Stimulated activated CD4-positive, alpha-beta T cell treated with anti-CD3 and anti-CD28 coated beads, Interleukin-1b, Interleukin-23, amount 100 ng/mL, for 1 hour (primary cell): ENCODE measurements around the gene OTP.

ENCODE experiments used
- DNase-seq, 2 donors: peaks; one replicate each; pipeline ENCODE4 v3.0.0-alpha.2; 2020; ENCODE audit warnings: low read depth in 2 of 2

OTP gene

DNA sequence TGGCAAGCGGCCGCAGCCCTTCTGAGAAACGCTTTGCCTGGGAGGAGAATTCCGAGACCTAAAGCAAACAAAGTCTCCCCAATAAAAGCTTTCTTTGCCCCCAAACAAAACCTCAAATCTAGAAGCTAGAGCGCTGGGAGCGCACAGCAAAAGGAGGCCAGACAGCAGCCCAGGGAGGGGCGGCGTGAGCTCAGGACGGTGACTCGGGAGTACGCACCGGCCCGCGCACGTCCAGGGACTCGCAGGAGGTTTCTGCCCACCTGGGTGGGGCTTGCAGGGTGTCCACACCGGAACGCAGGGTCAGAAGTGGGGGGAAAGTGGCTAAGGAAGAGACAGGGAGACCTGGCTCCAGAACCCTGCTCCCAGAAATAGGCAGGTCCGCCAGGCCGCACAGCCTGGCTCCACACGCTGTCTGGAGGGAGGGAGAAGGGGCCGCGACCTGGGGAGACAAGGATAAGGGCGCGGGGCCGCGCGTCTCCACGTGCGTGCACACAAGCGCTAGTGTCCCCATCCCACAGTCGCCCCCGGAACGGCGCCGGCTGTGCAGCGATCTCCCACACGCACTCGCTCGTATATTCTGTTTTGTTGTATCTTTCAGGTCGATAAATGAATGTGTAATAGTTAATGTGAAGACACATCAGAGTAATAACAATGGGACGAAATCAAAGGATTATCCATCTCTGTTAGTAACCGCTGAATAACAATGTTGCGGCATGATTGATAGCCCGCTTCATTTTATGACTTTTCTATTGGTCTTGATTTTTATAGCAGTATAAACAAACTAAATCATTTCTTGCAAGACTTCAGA is 2.3 kb upstream of the OTP start:
- DNase-seq = no peak

DNA sequence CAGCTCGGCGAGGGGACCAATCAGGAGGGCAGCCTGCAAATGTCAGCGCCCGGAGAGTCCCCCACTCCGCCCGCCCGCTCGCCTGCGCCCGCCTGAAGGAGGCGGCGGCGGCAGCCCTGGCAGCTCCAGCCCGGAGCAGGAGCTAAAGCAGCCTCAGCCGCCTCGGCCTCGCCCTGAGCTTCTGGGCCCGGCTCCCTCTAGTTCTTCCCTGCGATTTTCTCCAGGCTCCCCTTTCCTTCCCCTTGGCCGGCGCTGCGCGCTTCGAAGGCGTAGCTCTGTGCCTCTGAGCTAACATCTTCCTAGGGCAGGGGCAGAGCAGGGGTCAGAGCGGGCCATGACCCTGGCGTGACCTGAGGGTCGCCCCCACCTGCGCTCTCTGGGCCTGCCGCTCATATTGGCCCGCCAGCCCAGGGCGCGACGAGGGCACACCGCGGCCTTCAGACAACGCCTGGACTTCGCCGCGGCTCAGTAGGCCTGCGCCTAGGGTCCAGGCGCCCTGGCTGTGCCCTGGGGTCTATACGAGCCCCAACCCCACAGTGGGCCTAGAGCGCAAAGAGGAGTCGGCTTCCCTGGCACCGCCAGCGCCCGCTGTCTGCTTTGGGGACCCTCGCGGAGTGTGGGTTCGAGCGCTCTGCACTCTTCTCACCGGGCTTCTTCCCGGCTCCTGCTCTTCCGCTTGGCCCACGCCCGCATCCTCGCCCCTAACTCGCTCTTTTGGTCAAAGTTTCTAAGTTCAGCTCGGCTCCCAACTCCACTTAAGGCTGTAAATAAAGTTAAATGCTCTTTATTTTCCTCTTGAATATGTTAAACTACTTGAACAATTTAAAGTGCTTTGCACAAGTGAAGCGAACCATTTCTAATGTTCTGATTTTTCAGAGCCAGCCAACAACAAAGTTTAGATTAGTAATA is 504 bp upstream of the OTP start:
- DNase-seq = no peak

DNA sequence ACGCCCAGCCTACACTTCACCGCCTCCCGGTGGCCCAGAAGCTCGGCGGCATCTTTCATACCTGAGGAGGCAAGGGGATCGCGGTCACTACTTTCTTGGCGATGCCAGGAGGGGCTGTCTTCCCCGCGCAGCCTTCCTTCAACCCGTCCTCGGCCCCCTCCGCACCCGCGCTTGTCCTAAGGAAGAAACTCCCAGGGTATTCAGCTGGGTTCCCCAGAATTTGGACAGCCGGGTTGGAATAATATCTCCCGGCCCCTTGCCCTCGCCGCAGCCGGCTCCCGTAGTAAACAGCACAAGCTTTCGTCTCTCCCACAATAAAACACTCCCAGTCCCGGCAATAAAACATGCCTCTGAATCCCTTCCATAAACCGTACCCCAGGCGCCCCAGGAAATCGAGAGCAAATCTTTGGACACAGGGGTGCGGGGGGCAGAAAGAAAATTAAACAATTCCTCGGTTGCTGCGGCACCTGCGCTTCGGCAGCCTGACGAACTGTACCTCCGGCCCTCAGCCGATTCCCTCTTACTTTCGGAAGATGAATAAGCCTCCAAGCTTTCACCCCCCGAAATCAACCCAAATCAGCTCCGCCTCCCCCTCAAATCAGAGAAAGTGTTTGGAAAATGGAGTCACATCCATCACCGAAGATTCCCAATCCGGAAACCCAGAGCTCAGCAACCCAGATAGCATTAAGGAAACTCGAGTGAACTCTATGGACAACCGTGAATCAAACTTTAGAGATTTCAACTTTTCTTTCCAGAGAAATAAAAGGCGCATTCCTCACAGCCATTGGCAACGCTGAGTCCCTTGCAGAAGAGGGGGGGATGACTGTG is 1.1 kb downstream of the OTP start:
- no peak for DNase-seq

DNA sequence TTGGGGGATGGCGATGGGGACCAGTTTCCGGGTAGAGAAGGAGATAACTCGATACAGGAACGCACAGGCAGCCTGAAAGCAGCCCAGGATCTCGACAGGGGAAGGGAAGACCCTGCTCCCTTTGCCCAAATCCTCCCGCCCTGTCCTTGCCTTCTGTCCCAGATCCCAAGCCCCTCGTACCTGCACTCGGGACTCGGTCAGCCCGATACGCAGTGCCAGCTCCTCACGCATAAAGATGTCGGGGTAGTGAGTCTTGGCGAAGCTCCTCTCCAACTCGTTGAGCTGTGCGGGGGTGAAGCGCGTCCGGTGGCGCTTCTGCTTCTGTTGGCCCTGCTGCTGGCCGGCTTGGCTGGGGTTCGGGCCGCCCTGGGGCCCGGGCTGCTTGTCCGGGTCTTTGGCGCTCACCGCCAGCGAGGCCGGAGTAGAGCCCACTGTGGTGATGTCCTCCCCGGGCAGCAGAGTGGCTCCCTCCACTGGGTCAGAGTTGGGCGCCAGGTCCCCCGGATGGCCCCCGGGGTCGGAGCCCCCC is 1.8 kb downstream of the OTP start:
- DNase-seq = no peak

DNA sequence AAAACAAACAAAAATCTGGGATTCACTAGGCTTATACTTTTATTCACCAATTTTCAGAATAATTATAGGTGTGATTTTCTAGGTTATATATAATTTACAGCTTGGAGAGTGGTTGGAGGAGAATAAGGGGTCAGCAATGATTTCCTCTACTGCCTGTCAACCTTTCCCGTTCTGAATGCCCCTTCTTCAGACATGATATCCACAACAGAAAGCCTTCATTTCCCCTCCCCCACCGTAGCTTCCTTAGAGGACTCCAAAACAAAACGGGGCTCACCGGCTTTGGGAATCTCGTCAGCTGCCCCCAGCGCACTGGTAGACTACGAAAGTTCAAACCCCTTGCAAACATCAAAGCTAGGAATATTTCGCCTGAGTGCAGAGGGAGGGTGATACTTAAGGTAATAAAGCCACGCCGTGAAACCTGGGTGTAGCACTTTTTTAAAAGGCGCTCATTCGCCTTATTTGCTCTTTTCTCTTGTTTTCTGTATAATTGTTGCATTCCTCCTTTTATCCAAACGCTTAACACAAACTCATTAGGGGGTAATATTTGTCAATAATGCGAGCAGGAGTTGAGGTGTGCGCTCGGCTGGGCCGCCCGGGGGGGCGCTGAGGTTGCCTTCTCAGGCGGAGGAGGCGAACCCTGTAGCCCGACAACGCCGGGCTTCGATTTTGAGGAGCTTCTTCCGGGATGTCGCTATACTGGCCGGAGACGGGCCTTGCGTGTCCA is 2.4 kb downstream of the OTP start:
- DNase-seq = no peak

DNA sequence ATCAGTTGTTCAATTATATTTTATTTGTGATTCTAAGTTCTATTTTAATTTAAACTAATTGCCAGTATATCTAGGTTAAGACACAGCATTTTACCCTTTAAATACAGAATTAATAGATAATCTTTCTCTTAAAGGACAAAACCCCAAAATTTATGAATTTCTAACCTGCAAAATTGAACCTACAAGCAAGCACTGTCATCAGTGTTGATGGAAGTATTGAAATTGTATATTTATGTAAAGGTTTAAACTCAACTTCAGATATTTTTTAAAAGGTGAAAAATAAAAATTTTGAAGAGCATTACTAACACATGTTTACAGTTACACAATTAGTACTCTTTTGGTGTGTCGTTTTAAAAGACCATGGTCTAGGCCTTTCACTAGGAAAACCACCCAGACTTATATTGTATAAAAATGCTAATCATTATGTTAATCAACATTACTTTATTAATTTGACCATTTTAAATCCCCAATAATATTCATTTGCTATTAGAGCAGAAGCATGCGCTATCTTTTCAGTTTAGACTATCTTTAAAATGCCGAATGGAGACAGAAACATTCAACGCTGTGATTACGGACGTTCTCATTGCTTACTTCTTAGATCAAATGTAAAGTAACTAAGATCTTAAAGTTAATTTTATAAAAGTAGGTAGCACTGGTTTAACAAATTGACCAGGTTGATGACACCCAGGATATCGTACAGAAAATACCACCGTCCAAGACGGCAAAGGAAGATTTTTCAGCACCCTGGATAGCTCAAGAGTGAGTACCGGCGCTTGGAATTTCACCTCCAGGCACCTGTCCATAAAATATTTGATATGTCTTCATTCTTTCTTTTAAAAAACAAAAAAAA is 3.2 kb downstream of the OTP start:
- DNase-seq = no peak

DNA sequence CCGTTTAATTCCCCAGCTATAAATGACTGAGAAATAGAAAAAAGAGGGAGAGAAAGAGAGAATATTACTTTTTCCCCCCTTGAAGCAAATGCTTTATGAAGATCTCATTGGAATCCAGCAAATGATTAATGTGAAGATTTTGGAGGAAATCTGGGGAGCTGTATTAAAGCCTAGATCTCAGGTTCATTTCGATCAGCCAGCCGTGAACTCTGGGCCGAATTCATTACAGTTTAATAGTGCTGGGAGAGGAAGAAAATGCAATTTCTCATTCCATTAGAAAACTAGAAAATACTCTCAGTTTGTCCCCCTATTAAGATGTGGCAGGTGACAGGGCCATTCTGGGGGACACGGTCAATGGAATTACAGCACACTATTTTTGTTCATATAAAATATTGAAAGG is 4.8 kb downstream of the OTP start:
- no peak for DNase-seq

DNA sequence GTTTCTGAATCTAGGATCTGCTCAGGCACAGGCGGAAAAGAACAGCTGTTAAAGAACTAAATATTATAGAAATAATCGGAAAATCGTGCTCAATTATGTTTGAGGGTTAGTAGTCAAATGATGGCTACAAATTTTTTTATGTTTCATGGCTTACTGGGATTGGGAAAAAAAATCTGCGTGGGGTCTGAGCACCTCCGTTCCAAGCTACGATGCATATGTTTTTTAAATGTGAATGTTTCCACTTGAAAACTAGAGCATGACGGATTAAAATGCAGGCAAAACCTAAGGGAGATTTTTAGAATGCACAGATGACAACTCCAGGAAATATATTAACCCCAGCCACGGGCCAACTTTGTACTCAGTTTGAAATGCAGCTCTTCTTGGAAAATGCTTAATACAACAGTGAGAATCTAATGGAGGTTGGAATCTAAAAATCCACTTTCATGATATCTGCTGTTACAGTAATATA is 5.3 kb downstream of the OTP start:
- no peak for DNase-seq

DNA sequence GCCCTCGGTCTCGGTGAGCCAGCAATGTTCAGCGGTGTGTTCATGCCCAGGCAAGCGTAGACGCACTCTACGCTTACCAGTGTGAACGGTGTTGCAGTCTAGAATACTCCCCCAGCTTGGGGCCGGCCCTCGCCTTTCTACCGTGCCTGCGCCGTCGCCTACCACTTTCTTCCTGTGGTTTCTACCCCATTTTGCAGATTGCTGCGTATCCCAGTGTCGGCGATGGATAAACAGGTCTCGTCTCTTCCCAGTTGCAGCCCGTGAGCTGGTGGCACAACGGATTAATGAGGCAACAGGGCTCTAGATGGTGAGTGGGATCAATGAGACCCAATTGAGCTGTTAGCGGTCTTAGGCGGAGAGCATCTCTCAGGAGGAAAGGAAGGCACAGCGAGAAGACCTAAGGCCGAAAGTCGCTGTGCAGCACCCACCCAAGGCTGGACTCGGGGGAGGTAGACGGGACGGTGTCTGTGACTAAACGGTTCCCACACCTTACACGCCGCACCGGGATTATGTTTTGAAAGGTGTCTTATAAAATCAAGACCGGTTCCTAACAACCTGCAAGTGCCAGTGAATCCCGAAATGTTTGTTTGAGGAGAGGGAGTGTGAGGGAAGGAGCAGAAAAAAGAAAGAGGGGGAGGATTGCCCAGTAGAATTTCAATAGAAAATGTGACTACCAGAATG is 5.8 kb downstream of the OTP start:
- DNase-seq = no peak

DNA sequence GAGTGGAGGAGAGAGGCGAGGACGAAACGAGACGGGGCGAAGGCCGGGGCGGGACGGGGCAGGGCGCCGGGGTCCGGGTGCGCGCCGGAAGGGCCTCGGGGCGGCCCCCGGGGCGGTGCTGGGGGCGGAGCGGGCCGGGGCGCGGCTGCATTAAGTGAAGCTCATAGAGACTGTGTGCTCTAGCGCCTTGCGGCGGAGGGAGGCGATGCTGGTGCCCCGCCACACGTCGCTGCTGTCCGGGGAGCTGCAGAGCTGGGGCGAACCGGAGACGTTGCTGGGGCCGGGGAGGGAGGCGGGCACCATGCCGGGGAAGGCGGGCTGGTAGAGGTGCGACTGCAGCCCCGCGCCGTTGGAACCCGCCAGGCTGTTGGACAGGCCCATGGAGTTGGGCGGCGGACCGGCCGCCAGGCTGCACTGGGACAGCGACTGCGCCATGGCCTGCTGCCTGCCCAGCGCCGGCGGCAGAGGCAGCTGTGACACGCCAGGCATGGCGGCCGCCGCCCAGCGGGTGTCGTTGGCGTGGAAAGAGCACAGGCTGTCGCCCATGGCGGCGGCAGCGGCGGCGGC is 8.3 kb downstream of the OTP start:
- no peak for DNase-seq

DNA sequence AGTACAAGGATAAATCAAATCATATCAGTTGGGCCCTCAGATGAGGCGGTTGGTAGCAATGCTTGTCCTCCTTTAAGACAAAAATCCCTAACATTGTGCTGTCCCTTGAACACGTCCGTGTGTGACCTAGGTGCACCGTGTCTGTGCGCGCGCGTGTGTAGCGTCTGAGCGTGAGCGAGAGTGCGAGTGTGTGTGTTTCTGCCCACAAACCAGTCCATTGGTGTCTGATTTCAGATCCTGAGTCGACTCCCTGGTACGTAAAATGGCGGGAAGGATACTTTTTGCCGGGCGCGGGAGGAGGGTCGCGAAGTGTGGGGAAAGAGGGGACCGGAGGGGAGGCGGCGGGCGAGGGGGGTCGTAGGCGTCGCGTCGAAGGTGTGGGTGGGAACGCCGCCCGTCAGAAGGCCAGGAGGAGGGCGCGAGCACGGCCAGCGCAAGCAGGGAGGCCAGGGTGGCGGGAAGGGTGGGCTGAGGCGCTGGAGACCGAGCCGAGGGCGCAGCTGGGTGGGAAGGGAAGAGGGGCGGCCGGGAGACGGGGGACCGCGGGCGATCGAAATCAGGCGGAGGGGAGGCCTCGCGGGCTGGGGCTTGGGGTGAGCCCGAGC is 8.9 kb downstream of the OTP start:
- DNase-seq = no peak

DNA sequence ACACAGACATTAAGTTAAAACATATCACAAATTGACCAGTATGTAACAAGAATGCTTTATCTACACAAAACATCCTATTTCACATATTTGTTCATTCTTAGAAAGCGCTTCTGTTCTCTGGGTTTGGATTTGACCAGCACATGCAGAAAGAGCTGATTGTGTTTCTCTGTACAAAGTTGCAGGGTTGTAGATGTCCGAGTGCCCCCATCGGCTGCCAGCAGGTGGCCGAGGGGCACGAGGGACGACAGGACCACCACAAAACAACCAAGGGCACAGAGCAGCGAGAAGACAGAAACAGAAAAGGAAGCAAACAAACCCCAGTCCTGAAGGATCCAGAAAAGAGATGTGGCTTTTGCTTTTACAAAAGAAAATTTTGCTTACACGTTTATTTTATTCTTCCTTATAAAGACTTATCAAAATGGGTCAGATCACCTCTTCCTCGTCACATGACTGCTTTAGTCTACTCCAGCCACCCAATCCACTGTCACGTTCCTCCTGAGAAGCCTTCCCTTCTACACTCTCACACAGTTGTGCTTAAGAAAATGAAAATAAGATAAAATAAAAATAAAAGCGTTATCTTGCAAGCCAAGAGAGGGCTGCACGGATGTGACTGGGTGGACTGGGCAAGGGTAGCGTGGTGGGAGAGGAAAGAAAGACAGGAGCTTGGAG is 9.5 kb downstream of the OTP start:
- no peak for DNase-seq

DNA sequence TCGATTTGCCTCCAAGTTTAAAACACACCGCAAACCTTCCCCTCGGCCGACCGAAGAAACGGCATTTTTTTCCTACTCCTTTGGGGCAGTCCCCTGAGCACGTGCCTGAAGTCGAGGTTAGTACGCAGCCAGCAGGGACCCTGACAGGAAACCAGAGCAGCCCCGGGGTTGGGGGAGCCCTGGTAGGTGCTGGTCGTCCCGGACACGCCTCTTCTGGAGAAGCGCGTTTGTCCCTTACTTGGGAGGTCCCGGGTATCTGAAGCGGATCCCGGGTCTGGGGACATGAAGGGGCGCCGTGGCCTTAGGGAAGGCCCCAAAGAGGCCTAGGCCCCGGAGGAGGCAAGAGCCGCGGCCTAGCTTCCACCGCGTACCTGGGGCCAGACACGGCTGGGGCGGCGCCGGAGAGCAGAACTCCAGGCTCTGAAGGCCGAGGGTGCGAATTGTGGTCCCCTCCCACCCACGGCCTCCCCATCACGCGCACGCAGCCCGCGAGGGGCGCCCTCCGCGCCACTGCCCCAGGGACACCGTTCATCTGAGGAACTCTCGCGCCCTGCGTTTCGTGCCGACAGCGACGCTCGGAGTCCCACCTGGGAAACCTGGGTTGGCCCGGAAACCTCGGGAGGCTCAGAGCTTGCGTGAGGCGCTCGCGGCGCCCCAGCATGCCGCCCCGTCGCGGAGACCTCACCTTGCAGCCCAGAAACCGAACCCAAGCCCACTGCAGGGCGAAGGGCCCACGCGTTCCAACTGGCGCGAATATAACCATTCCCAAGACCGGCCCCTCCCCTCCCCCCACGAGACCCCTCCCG is 10.4 kb downstream of the OTP start:
- no peak for DNase-seq

DNA sequence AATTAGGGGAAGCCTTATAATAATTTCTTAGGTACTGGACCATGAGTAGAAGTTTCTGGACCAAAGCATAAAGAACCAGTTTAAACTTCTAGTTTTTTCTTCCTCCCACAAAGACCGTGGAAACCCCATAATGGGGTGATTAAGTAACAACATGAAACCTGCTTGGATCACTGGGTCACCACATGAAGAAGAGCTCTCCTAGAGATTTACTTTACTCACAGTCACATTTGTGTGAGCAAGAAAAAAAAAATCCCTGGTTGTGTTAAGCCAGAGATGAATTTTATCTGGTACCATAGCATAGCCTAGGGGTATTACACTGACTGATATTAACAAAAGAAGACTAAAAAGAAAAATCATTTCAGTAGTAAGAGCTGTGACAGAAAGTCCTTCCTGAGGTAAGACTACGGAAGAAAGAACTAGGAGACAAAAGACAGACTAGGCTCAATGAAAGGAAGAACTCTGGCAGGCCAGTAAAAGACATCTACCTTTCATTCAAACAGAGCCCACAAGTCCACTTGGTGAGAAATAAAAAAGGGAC is 15.2 kb downstream of the OTP start:
- no peak for DNase-seq

DNA sequence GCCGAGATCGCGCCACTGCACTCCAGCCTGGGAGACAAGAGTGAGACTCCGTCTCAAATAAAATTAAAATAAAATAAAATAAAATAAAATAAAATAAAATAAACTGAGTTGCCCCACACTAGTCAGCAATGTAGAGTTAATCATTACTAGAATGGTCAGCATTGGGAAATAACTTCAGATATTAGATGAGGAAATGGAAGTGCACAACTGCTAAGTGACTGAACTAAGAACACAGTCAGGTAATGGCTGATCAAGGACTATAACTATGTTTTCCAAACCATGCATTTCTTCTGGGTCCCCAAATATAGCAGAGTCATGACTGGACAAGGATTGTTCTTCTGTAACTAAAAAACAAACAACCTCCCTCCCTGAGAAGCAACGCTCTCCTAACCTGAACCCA is 17.1 kb downstream of the OTP start:
- no peak for DNase-seq

DNA sequence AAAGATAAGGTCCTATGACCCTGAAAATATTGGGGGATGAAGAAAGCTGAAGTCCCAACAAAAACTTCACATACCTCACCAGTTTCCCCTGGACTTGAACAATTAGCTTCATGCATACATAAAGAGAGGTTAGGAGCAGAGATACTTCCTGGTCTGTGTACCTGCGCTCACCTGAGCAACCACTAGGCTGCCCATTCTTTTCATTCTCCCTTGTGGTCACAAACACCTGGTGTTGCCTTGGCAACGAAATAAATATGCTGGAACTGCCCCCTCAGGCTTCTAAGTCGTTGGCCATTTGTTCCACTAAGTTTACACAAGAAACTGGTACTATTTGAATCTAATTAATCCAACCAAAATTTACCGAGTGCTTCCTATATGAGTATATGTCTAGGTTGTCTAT is 18.1 kb downstream of the OTP start:
- no peak for DNase-seq

DNA sequence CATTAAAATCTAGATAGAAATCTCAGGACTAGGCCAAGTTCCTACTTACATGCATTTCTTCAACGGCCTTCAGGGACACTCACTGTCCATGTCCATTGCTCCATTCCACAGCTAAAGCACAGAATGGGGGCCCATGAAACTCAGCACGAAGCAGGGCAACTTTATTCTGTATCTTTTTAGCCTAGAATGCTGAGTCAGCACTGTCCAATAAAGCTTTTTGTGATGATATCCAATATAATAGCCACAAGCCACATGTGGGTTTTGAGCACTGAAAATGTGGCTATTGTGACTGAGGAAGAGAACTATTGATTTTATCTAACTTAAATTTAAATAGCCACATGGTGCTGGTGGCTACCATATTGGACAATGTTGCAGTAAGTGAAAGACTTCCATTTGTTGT is 21.6 kb downstream of the OTP start:
- DNase-seq = no peak
